Upper lobe of left lung (tissue), 6 donors: ENCODE measurements around the gene HLA-DOA. TPM values are rescaled to one million over a fixed set of nuclear protein-coding genes. Genes with fewer than 3 reads are reported as not detected.

ENCODE experiments used
- ATAC-seq, 2 donors: fragments of 200-7000 bp; cut with Tn5 transposase; one replicate each; pipeline ENCODE4 v1.9.1; 2022; ENCODE audit warnings: mild to moderate bottlenecking in 2 of 2, moderate library complexity in 2 of 2; ENCODE audit not compliant: low FRiP score in 2 of 2
- DNase-seq, 2 donors: peaks; one replicate each; pipeline ENCODE4 v3.0.0-alpha.2; 2019 to 2020
- H3K27ac ChIP-seq, 4 donors: fragments of 200-600 bp; sonication (generic); one replicate each; pipeline ENCODE4 v1.5.1; 2016 to 2019
- H3K27me3 ChIP-seq, 4 donors: fragments of 200-600 bp; sonication (generic); one replicate each; pipeline ENCODE4 v1.5.1; 2017 to 2019
- H3K36me3 ChIP-seq, 4 donors: fragments of 200-600 bp; sonication (generic); one replicate each; pipeline ENCODE4 v1.5.1; 2016 to 2019
- H3K4me1 ChIP-seq, 4 donors: fragments of 200-600 bp; sonication (generic); one replicate each; pipeline ENCODE4 v1.5.1; 2018 to 2019
- H3K4me3 ChIP-seq, 4 donors: fragments of 200-600 bp; sonication (generic); one replicate each; pipeline ENCODE4 v1.5.1; 2017 to 2019; ENCODE audit warnings: mild to moderate bottlenecking in 2 of 4, moderate library complexity in 1 of 4
- H3K9me3 ChIP-seq, 4 donors: fragments of 200-600 bp; sonication (generic); one replicate each; pipeline ENCODE4 v1.5.1; 2018 to 2019
- CTCF ChIP-seq, 6 experiments: fragments of 450-650 bp in 4 of 6; fragments of 200-600 bp in 2 of 6; sonication (generic) in 2 of 6; IDR thresholded peaks; one replicate each; pipeline ENCODE4 v1.5.1; 2016 to 2019; ENCODE audit warnings: antibody characterized with exemption in 6 of 6
- EP300 ChIP-seq, 4 donors: sonication (generic); formaldehyde crosslinking; IDR thresholded peaks; one replicate each; pipeline ENCODE4 v1.5.1; 2017; ENCODE audit warnings: antibody characterized with exemption in 4 of 4, control low read depth in 2 of 4
- POLR2A ChIP-seq, 4 donors: fragments of 450-650 bp; IDR thresholded peaks; one replicate each; pipeline ENCODE4 v1.5.1; 2016 to 2017; ENCODE audit warnings: antibody characterized with exemption in 4 of 4, mild to moderate bottlenecking in 2 of 4
- POLR2AphosphoS5 ChIP-seq, 2 donors: sonication (generic); formaldehyde crosslinking; IDR thresholded peaks; one replicate each; pipeline ENCODE4 v1.5.1; 2017; ENCODE audit warnings: antibody characterized with exemption in 2 of 2
- WGBS, 2 donors: methylation state at CpG; one replicate each; pipeline ENCODE4 v1.1.5; 2017 to 2018; 5-methylcytosine and 5-hydroxymethylcytosine counted together
- total RNA-seq, 6 donors: library from RNA; depleted of rRNA in 4 of 6; stranded (reverse); fragments of >200 nt in 4 of 6; gene quantifications; one replicate each; pipeline versions ENCODE4 v1.1.0 to v1.2.1, GENCODE V29; 2016 to 2021
- donor health status: DM: no; HTN: no; CAD: no; lungs with moderate emphysema.
- donor health status: DM: no; HTN: yes; CAD: no; lungs with severe emphysema.

Gene HLA-DOA
- total RNA-seq, 6 donors from 2014 or later = 9.4 to 56.8 (median 30.5) TPM

DNA sequence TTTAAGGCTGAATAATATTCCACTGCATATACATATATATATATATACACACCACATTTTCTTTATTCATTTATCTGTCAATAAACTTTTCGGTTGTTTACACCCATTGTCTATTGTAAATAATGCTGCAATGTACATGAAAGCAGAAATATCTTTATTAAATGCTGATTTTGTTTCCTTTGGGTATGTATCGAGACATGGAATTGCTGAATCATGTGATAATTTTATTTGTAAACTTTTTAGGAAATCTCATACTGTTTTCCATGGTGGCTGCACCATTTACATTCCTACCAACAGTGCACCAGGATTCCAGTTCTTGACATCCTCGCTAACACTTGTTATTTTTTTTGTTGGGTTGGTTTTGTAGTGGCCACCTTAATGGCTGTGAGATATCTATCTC lies 14.1 kb upstream of the HLA-DOA start:
- 64 to 84% methylated on average over 3 of the region's 3 CpGs for WGBS, 2 donors
- Histone ChIP-seq H3K27me3 (no peaks in the 10 kb centered on the region), H3K36me3 (no peaks in the 10 kb centered on the region), H3K4me3 (no peak overlapping the region), H3K9me3 (no peaks in the 10 kb centered on the region), H3K27ac (no peak overlapping the region), H3K4me1 (peaks cover 16 to 25% (median 19%) of the 10 kb centered on the region in 4 donors)
- no peak for ATAC-seq
- DNase-seq = no peak
- TF ChIP-seq EP300 (IDR thresholded peaks at IDR 0.05) (no peak), POLR2AphosphoS5 (IDR thresholded peaks at IDR 0.05) (no peak), POLR2A (IDR thresholded peaks at IDR 0.05) (no peak), CTCF (IDR thresholded peaks at IDR 0.05) (no peak)

DNA sequence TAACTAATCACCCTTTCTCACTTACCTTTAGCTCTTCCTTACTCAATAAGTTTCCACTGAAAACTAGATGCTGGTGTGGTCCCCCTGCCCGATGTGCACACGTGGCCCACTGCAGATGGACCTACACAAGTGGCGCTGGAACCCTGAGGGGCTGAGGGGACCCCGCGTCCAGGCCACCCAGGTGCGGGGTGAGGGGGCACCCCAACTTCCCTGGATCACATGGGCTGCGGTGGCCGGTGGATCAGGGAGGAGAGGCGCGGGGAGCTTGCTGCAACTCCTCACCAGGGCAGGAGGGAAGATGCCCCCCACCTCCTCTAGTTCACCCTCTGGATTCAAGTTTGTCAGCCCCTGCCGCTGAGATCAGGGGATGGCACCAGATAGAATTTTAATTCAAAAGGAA lies 12.5 kb upstream of the HLA-DOA start:
- H3K27me3 ChIP-seq = no peaks in the 10 kb centered on the region
- 92 to 99% methylated on average over 10 to 11 of the region's 11 CpGs for WGBS, 2 donors
- no peaks in the 10 kb centered on the region for H3K9me3 ChIP-seq
- peaks cover 20 to 32% (median 22%) of the 10 kb centered on the region in 4 donors for H3K4me1 ChIP-seq
- no peaks in the 10 kb centered on the region for H3K36me3 ChIP-seq
- no peak overlapping the region for H3K4me3 ChIP-seq
- TF ChIP-seq POLR2AphosphoS5 (IDR thresholded peaks at IDR 0.05) (no peak), CTCF (IDR thresholded peaks at IDR 0.05) (no peak), EP300 (IDR thresholded peaks at IDR 0.05) (no peak), POLR2A (IDR thresholded peaks at IDR 0.05) (no peak)
- ATAC-seq = no peak
- peak overlapping the region in 1 of 4 donors; percentile 90 for H3K27ac ChIP-seq
- peak in 1 of 2 donors; percentile 65 for DNase-seq

DNA sequence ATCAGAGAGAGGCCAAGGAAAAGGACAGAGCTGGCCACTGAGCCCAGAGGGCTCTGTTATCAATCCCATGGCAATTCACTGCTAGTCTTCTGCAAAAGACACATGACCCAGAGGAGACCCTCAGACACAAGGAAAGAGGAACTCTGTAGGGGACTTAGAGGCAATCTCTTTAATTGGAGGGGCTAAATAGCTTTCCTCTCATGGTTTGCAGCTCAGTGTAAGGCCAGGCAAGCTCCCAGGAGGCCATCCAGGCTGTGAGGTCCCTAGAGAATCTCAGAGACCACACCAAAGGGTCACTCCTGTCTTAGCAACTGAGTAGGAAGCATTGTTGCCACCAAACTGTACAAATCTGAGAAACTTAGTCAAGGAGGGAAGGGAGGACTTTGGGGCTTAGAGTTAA lies 10.0 kb upstream of the HLA-DOA start:
- peak overlapping the region; percentile 82 to 95 (median 88) for H3K27ac ChIP-seq
- H3K4me1 ChIP-seq = peaks cover 20 to 41% (median 26%) of the 10 kb centered on the region in 4 donors
- TF ChIP-seq EP300 (IDR thresholded peaks at IDR 0.05) (no peak), POLR2AphosphoS5 (IDR thresholded peaks at IDR 0.05) (no peak), CTCF (IDR thresholded peaks at IDR 0.05) (no peak), POLR2A (IDR thresholded peaks at IDR 0.05) (no peak)
- H3K27me3 ChIP-seq = no peaks in the 10 kb centered on the region
- H3K4me3 ChIP-seq = peak overlapping the region in 3 of 4 donors; percentile 7 to 15 (median 8)
- no peaks in the 10 kb centered on the region for H3K9me3 ChIP-seq
- H3K36me3 ChIP-seq = no peaks in the 10 kb centered on the region
- no peak for ATAC-seq
- DNase-seq = no peak

DNA sequence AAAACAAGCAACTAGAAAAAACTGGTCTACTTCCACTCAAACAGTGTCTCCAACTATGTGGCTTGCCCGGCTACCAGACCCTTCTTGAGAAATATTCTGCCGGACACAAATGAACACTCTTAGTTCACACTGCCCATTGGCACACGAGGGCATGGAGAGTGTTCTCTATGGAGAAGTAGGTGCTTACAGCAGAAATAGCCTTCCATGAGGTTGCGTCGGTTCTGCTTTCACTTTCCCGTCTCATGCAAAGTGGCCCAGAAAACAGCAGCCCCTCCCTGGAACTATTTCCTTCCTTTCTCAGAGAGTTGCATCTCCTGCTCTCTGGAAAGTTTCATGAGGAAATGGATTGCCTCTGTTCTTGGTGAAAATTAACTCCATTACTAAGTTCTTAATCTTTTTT lies 9.5 kb upstream of the HLA-DOA start:
- H3K4me3 ChIP-seq = peak overlapping the region in 3 of 4 donors; percentile 7 to 15 (median 8)
- DNase-seq (peak in 1 of 2 donors; percentile 95), ATAC-seq (peak; percentile 93 to 95)
- H3K36me3 ChIP-seq = no peaks in the 10 kb centered on the region
- no peaks in the 10 kb centered on the region for H3K9me3 ChIP-seq
- H3K4me1 ChIP-seq = peaks cover 20 to 41% (median 26%) of the 10 kb centered on the region in 4 donors
- 0 to 6% methylated on average over 6 of the region's 6 CpGs for WGBS, 2 donors
- no peaks in the 10 kb centered on the region for H3K27me3 ChIP-seq
- H3K27ac ChIP-seq = peak overlapping the region; percentile 82 to 95 (median 88)
- peak in 1 of 4 donors; percentile 44 for TF ChIP-seq EP300 (IDR thresholded peaks at IDR 0.05)
- TF ChIP-seq CTCF (IDR thresholded peaks at IDR 0.05) = no peak
- TF ChIP-seq POLR2AphosphoS5 (IDR thresholded peaks at IDR 0.05) = peak; percentile 66 to 73
- peak in 2 of 4 donors; percentile 16 to 60 for TF ChIP-seq POLR2A (IDR thresholded peaks at IDR 0.05)

DNA sequence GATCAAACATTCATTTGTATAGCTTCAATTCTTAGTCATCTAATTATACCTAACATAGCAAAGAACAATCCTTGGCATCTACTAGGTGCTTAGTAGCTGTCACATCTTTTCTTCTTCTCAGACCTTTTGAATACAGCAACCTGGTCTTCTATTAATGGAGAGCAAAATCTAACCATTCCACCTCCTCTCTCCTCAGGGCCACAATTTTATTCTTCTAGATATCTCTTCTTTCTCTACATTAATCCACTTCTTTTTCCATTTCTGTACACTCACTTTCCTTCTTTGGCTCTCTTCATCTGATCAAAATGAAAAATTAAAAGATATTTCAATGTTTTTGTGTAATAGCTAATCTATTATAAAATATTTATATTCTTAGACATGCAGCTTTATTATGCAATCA lies 9.0 kb upstream of the HLA-DOA start:
- Histone ChIP-seq H3K27me3 (no peaks in the 10 kb centered on the region), H3K4me3 (peak overlapping the region in 2 of 4 donors; percentile 7 to 15), H3K27ac (peak overlapping the region; percentile 82 to 95 (median 88)), H3K36me3 (no peaks in the 10 kb centered on the region), H3K9me3 (no peaks in the 10 kb centered on the region), H3K4me1 (peaks cover 20 to 41% (median 26%) of the 10 kb centered on the region in 4 donors)
- no peak for TF ChIP-seq POLR2AphosphoS5 (IDR thresholded peaks at IDR 0.05)
- TF ChIP-seq EP300 (IDR thresholded peaks at IDR 0.05) = no peak
- no peak for TF ChIP-seq CTCF (IDR thresholded peaks at IDR 0.05)
- no peak for TF ChIP-seq POLR2A (IDR thresholded peaks at IDR 0.05)
- DNase-seq = no peak
- no peak for ATAC-seq
